ENCODE measurements around the gene PDF.
A peak's percentile ranks its signal among the peaks of the same experiment; 100 is the strongest.
"Not testable (repeated sequence)": the region's sequence is repeated elsewhere in the genome, so short reads cannot be mapped to it uniquely, and the experiment has no call there.

The PDF gene

GRCh38 chr16:69330286-69331109 is at the start of gene PDF:
Gene PDF, minus strand, starts transcription at chr16:69330588. Its CDS starts 18 bp downstream, at chr16:69330570.
- peak; percentile 26 for DNase-seq

- no peak for DNase-seq
Measured at GRCh38 chr16:69378760-69379159, 48.4 kb upstream of the PDF start.

- DNase-seq, result no peak
Measured at GRCh38 chr16:69378036-69378435, 47.6 kb upstream of the PDF start.

- no peak for DNase-seq
Measured at GRCh38 chr16:69376393-69377059, 46.1 kb upstream of the PDF start.

GRCh38 chr16:69373019-69373418 is 42.6 kb upstream of the PDF start:
- no peak for DNase-seq

GRCh38 chr16:69371564-69371963 is 41.2 kb upstream of the PDF start:
- DNase-seq, result no peak

- DNase-seq, result no peak
Measured at GRCh38 chr16:69368866-69369265, 38.5 kb upstream of the PDF start.

- no peak for DNase-seq
Measured at GRCh38 chr16:69367980-69368379, 37.6 kb upstream of the PDF start.

GRCh38 chr16:69366431-69366830 is 36.0 kb upstream of the PDF start:
- no peak for DNase-seq

GRCh38 chr16:69365901-69366300 is 35.5 kb upstream of the PDF start:
- no peak for DNase-seq

- DNase-seq, result no peak
Measured at GRCh38 chr16:69364088-69364487, 33.7 kb upstream of the PDF start.

- no peak for DNase-seq
Measured at GRCh38 chr16:69363281-69363717, 32.9 kb upstream of the PDF start.

- DNase-seq, result not testable (repeated sequence)
Measured at GRCh38 chr16:69360070-69360469, 29.7 kb upstream of the PDF start.

- DNase-seq, result no peak
Measured at GRCh38 chr16:69351309-69352027, 21.1 kb upstream of the PDF start, which contains the start of gene TMED6. Gene TMED6, minus strand, starts transcription at chr16:69351786. Its CDS starts 33 bp downstream, at chr16:69351753.

- no peak for DNase-seq
Measured at GRCh38 chr16:69350536-69351133, 20.2 kb upstream of the PDF start.

GRCh38 chr16:69349536-69349935 is 19.1 kb upstream of the PDF start:
- DNase-seq, result no peak

- DNase-seq, result no peak
Measured at GRCh38 chr16:69348222-69348621, 17.8 kb upstream of the PDF start.

GRCh38 chr16:69346683-69347082 is 16.3 kb upstream of the PDF start:
- no peak for DNase-seq

GRCh38 chr16:69345923-69346322 is 15.5 kb upstream of the PDF start:
- DNase-seq, result no peak

GRCh38 chr16:69344171-69344570 is 13.8 kb upstream of the PDF start:
- no peak for DNase-seq

GRCh38 chr16:69340095-69340644 is 9.8 kb upstream of the PDF start:
- DNase-seq, result no peak

GRCh38 chr16:69339289-69340094 is 9.1 kb upstream of the PDF start, which contains the start of the genes COG8 and NIP7:
Gene COG8, minus strand, starts transcription at chr16:69339564. Its CDS starts 12 bp downstream, at chr16:69339552.
Gene NIP7, plus strand, starts transcription at chr16:69339772. Its CDS starts 58 bp downstream, at chr16:69339830.
- peak; percentile 93 for DNase-seq

Data from NCI-H2081 treated with DMSO at 0.1 percent for 48 hours (cell line).